ENCODE measurements around the gene SERPINH1. TPM values are rescaled to one million over a fixed set of nuclear protein-coding genes. Genes with fewer than 3 reads are reported as not detected.
"Not testable (repeated sequence)": the region's sequence is repeated elsewhere in the genome, so short reads cannot be mapped to it uniquely, and the experiment has no call there.

SERPINH1 gene
- polyA plus RNA-seq, 3 donors = 317 to 412 (median 325) TPM

DNA sequence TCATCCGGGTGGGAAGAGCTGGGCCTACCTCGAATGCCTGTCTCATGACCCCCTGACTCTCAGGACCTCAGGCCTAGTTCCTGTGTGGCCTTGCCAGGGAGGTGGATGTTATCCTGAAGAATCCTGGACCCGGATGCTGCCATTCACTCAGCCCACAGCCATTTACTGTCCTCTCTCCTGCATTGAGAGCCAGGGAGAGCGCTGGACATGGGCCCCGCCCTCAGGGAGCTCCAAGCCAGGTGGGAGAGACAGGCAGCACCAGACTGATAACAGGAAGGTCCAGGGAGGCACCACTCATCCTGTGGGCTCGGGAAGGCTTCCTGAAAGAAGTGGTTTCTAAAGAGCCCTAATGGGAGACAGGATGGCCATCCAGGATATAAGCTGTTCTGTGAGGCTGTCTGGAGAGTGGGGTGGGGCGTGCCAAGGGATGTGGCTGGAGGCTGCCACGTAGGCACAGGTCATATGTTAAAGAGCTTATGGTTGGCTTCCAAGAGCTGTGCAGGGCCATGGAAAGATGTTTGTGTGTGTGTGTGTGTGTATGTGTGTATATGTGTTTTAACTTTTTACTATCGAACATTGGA is 8.6 kb downstream of the SERPINH1 start:
- no peak for DNase-seq

DNA sequence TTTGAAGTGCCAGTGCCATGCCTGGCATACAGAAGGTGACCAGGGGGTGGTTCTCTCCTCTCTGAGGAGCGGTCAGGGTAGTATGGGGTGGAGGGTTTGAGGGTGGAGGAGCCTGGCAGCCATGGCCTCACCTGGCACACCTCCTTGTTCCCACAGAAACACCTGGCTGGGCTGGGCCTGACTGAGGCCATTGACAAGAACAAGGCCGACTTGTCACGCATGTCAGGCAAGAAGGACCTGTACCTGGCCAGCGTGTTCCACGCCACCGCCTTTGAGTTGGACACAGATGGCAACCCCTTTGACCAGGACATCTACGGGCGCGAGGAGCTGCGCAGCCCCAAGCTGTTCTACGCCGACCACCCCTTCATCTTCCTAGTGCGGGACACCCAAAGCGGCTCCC is 9.6 kb downstream of the SERPINH1 start:
- DNase-seq = no peak

DNA sequence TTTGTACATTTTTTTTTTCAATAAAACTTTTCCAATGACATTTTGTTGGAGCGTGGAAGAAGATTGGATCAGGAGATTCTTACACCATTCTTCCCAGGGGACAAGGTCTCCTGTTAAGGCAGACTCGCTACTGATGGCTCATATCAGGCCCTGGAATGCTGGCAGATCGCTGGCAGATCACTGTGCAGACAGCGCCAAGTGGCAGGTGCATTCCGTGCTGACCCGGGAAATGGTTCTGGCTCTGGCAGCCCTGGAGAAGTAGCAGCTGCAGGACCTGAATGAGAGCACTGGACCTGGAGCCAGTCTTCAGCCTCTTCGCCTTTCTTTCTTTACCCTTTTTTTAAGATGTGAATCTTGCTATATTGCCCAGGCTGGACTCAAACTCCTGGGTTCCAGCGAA is 10.7 kb downstream of the SERPINH1 start:
- DNase-seq = no peak

DNA sequence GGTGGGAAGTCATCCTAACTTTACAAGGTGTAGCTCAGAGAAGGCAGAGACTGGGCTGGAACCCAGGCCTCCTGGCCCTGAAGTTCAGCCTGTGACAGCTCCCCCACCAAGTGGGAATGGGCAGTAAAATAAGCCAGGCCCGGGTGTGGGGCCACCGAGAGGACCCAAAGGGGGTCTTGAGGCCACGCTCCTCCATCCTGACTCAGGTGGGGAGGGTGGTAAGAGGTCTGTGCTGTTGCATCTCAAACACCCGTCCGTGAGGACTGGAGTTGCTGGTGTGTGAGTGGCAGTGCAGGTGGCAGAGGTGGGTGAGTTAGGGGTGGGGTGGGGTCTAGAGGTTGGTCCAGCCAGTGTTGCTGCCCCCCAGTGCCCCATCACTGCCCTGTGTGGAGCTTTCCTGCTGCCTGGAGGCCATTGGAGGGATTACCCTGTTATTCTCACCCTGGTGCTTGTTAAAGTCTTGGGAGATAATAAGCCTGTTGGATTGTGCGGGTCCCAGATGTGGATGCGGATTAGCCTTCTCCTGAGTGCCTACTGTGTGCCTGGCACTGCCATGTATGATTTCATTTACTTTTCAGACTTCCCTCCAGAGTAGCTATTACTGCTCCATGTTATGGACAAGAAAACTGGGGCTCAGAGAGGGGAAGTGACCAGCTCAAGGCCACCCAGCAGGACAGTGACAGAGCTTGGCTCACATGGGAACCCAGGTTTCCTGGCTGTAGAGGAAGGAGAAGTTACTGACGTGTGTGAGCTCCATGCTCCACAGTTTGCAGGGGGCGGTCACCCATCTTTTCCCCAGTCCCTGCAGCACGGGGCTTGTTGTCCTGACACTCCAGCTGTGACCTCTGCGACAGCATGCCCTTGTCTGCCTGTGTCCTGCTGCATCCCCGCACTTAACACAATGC is 12.9 kb downstream of the SERPINH1 start:
- DNase-seq = no peak

DNA sequence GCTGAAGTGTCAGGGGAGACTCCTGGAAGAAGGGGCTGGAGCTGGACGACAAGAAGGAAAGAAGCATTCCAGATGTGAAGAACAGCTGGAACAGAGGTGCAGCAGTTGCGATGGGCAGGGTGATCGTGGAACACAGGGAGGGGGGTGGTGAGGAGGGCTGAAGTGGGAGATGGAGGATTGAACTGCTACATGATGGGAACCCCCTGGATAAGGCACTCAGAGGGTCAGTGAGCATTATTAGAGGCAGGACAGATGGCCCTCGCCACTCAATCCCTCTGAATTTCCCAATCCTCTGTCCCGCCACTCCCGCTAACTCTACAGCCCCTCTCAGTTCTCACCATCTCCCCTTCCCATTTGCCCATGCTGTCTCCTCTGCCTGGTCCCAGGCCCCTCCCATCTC is 14.0 kb downstream of the SERPINH1 start:
- DNase-seq = no peak

DNA sequence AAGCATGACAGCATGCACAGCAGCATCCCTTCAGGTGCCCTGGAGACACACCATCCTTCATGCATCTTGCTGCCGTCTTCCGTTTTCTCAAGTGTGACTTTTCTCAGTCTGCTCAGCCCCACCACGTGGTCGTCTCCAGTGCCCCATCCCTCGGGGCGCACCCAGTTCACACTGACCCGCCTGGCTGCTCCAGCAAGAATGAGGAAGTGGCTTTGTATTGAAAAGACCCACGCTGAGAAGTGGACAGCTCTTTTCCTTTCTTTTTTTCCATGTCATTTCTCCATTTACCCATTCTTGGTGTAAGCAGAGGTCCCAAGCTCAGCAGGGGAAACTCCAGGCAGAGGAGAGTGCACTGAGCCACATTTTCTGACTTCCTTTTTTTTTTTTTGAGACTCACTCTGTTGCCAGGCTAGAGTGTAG is 14.5 kb downstream of the SERPINH1 start:
- no peak for DNase-seq

DNA sequence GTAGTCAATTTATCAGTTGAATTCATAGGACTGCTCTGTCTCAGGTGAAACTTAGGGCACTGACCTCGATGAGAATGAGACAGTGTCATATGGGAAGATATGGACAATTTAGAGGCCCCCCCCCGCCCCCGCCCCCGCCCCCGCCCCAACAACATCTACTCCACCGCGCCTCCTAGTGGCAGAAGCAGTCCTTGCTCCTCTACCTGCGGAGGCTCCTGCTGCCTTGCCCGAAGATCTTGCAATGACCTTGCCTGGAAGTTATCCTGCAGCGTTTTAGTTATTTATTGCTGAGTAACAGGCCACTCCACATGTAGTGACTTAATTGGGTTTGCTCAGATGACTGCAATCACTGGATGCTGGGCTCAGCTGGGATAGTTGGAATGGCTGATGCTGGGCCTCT is 15.2 kb downstream of the SERPINH1 start:
- DNase-seq = no peak

DNA sequence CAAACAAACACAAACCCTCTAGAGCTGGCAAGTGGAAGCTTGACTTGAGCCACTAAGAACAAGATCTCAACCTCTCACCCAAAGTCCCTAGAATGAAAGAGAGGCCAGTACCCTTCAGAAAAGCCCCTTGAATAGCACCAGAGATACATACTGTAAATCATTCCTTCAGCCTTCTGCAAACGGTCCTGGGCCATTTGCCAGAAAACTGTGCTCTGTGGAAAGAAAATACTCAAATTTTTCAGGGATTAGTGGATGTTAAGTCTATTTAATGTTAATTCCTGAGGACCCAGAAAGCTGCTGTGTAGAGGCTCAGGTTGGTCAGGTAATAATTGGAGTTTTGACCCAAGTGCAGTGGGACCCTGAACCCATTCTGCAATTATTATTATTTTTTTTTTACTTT is 16.9 kb downstream of the SERPINH1 start:
- DNase-seq = no peak

DNA sequence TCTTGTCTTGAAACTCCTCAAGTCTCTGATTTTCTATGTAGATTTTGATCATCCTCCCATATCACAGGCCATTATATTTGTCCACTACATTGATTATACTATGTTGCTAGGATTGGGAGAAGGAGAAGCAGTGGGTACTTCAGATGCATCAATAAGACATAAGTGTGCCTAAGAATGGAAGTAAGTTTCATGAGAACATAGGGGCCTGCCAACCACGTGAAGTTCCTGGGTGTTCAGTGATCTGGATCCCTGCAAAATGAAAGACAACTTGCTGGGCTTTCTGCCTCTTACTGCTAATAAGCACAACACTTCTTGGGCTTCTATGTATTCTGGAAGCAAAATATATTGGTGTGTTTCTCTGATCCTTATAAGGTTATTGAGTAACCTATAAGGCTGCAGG is 17.8 kb downstream of the SERPINH1 start:
- no peak for DNase-seq

DNA sequence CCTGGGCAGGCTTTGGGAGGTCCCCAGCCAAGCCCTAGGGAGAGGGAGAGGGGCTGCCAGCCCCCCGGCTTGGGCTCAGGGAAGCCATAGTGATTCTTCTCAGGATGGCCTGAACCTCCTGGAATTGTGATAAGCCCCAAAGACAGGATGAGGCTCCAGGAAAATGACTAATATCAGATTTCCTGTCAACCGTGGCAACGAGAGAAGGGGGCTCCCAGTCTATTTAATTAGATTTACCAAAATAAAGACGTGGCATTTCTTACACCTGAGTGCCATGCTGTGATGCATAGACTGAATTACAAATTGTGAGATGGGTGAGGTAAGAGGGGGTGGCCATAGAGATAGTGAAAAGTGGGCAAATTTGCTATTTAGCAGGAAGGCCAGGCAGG is 20.4 kb downstream of the SERPINH1 start:
- DNase-seq = no peak

DNA sequence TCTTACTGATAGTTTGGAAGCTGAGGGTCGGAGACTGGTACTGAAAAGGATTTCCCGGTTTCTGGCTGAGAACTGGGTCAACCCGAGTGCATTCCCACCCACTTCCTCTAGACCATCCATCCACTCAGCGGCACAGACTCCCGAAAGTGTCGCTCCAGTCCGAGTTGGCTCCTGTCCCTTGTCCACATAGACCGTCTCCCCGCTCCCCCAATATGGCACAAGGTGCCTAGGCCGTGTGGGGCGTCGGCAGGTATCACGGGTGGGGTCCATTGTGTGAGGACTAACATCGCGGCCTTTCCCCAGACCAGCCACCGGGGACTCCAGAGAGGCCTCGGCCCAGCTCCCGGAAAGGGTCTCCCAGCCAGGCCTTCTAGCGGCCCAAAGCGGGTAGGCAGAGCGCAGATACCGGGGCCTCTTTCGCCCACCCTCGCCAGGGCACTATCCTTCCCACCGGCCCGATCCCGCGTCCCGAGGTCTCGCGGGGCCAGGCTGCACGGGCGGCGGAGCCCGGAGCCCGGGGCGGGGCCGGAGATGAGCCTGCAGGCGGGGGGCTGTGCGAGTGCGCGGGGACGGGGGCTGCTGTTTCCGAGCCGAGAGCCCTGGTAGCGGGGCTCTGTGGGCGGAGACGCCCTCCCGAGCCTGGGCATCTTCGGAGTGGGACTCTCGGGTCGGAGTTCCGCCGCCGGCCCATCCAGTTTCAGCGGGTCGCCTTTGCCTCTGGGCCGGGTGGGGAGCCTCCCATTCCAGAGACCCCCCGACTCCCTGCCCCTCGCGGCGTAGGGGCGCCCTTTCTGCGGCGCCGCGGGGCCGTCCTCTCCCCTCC is 21.1 kb downstream of the SERPINH1 start:
- DNase-seq = peak; percentile 82

DNA sequence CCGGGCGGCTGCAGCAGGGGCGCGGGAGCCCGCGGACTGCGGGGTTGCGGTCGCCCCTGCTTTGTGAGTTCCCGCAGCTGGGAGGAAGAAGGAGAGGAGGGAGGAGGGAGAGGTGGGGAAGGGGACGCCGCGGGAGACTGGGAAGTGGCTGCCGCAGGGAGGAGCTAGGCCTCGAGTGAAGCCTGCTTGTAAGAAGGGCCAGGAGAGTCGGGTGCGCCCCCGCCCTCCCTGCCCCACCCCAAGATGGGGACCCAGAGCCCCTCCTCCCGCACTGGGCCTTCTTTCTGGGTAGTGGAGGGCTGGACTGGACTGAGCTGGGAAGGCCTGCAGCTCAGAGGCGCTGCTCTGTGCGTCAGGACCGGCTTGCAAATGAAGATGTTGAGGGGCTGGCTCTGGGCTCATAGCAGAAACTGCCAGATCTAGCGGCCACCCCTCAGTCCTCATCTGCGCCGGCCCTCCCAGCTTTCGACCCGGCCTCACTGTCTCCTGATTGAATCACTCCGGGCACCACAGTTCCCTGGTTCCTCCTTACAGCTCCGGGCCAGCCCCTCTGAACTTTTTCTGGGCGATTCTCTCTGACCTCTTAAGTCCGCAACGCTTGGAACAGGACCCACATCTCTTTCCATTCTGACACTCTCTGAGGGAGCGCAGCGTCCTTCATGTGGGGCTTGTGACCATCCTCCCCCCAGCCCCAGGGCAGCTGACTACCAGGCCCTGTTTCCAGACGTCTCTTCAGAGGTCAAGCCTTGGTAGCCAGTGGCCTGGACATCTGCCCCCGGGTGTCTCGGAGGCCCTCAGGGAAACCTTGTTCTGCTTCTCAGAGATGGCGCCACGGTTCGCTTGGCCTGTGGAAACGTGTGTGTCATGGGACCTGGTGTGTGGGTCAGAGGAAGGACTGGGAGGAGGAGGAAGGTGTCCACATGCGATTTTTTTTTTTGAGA is 21.9 kb downstream of the SERPINH1 start:
- DNase-seq = peak; percentile 84

DNA sequence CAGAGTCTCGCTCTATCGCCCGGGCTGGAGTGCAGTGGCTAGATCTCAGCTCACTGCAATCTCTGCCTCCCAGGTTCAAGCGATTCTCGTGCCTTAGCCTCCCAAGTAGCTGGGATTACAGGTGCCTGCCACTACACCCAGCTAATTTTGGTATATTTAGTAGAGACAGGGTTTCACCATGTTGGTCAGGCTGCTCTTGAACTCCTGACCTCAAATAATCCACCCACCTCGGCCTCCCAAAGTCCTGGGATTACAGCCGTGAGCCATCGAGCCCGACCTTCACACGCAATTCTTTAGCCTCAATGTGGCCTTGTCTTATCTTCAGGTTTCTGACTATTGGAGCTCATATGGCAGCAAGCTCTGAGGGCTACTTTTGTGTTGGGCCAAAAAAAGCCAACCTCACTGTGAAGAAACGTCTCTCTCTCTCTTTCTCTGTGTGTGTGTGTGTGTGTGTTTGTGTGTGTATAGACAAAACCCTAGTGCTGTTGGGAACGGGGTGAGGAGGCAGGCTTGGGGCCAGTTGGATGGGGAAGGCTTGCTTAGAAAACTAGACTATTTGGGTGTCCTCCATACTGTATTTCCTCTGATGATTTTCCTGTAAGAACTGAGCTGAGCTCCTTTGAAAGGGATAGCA is 22.7 kb downstream of the SERPINH1 start:
- not testable (repeated sequence) for DNase-seq

DNA sequence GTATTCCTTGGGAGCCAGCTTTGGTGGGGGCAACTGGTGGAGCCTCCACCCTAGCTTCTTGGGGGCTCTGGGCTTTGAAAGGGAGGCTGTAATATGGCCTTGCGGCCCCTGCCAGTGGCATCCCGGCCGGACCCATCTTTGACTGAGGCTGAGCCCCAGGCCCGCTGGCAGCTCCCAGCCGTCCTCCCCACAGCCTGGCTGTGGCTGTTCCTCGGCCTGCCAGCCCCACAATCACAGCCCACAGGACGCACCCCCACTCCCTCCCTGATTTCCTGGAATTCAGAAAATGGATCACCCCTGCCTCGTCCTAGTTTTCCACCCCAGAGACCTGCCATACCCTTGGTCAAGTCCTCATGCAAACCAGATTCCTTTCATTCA is 23.2 kb downstream of the SERPINH1 start:
- DNase-seq = no peak

DNA sequence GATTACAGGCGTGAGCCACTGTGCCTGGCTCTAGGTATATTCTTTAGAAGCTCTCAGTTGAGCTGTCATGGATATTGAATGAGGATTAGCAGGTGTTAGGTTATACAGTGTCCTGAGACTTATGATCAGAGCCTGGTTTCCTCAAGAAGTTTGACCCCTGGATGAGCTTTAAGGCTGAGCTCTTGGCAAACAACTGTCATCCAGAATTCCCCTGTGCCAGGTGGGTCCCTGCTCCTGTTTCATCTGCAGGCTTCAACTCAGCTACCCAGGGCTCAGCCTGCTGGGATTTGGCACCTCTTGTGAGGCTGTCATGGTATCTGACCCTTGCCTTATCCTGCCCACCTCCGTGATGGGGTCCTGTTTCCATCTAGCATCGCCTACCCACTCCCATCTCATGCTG is 24.3 kb downstream of the SERPINH1 start:
- DNase-seq = no peak

DNA sequence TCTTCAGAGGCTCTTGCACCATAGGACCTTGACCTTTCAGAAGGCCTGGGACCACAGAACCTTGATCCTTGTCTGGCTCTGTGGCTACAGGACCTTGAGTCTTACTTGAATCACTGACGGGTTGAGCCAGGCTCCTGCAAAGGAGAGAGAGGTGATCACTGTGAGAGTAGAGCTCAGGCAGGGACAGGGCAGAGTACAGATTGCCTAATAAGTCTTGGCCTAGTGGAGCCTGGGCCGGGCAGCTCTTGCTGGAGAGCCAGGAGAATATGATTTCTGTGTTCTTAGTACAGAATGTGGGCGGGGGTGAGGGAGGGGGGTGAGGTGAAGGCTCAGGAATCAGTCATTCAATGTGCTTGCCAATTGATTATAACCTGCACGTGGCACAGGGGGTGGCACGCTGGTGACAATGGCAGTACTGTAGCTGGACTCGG is 26.0 kb downstream of the SERPINH1 start:
- no peak for DNase-seq

DNA sequence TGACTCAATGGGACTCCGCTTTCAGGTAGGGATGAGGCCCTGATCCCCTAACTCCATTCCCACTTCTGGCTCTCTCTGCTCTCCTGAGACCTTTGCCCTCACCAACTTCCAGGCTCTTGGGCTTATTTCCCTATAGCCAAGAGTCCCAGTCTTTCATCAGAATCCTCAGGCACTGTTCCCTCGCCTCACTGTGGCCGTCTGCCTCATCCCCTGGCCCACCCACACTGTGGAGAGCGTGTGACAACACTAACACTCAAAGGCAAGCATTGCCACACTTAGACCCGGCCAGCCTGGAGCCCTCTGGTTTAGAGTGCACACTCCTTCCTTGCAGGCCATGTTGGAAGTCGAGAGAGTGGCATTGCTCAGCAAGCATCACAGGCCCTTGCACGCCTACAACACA is 27.0 kb downstream of the SERPINH1 start:
- DNase-seq = no peak

DNA sequence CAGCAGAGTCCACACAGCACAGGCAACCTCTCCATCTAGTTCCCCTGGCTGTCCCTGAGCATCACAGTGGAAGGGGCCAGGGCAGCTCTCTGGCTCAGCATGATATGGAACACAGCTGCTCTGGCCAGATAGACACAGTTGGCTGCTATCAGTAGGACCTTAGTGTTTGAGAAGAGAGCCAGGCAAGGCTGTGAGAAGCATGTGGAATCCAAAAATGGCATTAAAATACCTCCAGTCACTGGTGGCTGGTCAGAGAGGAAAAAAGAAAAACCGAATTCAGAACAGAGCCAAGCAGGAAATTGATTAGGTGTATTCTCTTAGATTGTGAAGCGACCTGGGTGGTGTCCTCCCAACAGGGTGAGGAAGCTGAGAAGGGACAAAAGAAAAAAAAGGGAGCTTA is 27.9 kb downstream of the SERPINH1 start:
- DNase-seq = no peak

DNA sequence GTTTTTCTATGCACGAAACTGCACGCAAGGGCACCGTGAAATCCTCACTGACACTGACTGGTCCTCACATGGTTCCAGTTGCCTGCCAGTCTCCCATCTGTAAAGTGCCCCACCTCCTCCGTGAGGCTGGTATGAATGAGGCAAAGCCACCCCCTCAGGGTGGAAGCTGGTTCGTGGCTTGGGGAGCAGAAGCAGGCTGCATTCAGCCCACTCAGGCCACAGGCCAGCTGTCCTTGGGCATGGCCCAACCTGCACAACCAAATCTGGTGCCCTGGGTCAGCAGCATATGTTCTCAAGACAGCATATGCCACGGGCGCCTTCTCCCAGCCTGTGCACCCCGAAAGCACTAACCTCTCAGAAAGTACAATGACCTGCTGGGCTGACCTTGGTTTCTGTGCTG is 29.3 kb downstream of the SERPINH1 start:
- DNase-seq = no peak

DNA sequence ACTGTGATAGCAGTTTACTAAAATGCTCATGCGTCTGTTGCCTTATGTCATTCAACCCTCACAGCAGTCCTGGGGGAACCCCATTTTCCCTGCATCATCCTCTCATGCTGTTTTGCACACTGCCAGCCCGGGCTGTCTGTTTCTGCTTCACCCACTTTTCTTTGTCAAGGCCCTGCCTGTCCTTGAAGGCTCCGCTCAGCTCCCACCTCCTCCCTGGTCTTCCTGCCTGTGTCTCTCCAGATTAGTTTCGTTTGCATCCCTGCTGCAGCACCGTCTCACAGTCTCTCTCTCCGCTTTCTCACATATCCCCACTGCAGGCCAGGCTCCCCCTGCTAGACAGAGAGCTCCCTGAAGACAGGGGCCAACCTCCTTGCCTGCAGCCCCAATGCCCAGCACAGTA is 29.9 kb downstream of the SERPINH1 start:
- DNase-seq = no peak

DNA sequence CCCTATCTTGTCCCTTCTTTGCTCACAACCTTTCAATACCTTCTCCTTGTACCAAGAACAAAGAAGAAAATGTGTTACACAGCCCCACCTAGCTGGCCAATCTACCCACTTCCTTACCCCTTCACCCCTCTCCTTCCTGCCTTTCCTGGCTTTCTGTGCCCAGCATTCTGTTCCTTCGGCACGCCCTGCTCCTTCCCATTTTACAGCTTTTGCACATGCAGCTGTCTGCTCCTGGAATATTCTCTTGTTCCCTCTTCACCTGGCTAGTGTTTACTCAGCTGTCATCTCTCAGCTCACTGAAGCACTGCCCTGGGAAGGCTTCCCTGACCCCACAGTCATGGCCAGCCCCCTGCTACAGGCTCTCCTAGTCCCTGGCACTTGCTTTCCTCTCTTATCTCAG is 30.7 kb downstream of the SERPINH1 start:
- DNase-seq = no peak

All from renal pelvis (tissue), 4 donors.